Measurements from ENCODE around the gene NAGK.
"Not testable (repeated sequence)": the region's sequence is repeated elsewhere in the genome, so short reads cannot be mapped to it uniquely, and the experiment has no call there.

Gene NAGK

GRCh38 chr2:71045865-71046548, 22.4 kb upstream of the NAGK start:
- no peaks in the 10 kb centered on the region for H3K9me2 ChIP-seq (replicated peaks; ENCODE audit: low read depth, low read length)
- H3K4me3 ChIP-seq (ENCODE audit: low read length, poor library complexity, severe bottlenecking) = no peak overlapping the region
- no peak overlapping the region for H2AFZ ChIP-seq (ENCODE audit: low read length)
- H3K4me2 ChIP-seq (ENCODE audit: low read depth, low read length, poor library complexity, severe bottlenecking) = no peak overlapping the region
- H3K36me3 ChIP-seq (ENCODE audit: insufficient read depth, low read length) = no peaks in the 10 kb centered on the region
- no peaks in the 10 kb centered on the region for H3K4me1 ChIP-seq (ENCODE audit: insufficient read depth, low read length, poor library complexity, severe bottlenecking)
- no peaks in the 10 kb centered on the region for H3K79me2 ChIP-seq (ENCODE audit: insufficient read depth, low read length)
- no peaks in the 10 kb centered on the region for H3F3A ChIP-seq (ENCODE audit: low read depth)
- no peaks in the 10 kb centered on the region for H3K27me3 ChIP-seq (ENCODE audit: insufficient read depth, low read length, poor library complexity, severe bottlenecking)
- H4K20me1 ChIP-seq (ENCODE audit: insufficient read depth, low read length, poor library complexity, severe bottlenecking) = no peaks in the 10 kb centered on the region
- H3K9ac ChIP-seq (ENCODE audit: low read depth, low read length, poor library complexity, severe bottlenecking) = no peak overlapping the region
- no peaks in the 10 kb centered on the region for H3K9me3 ChIP-seq (ENCODE audit: insufficient read depth, low read depth, low read length)
- TF ChIP-seq EZH2phosphoT487 (IDR thresholded peaks at IDR 0.05; ENCODE audit: borderline replicate concordance) = no peak
- TF ChIP-seq CTCF (conservative IDR thresholded peaks at IDR 0.05; ENCODE audit: low read length) = no peak

GRCh38 chr2:71048096-71048495, 20.4 kb upstream of the NAGK start:
- Histone ChIP-seq H3K9me3 (ENCODE audit: insufficient read depth, low read depth, low read length) (no peaks in the 10 kb centered on the region), H3K4me1 (ENCODE audit: insufficient read depth, low read length, poor library complexity, severe bottlenecking) (no peaks in the 10 kb centered on the region), H3K4me3 (ENCODE audit: low read length, poor library complexity, severe bottlenecking) (no peak overlapping the region), H3K4me2 (ENCODE audit: low read depth, low read length, poor library complexity, severe bottlenecking) (no peak overlapping the region), H3F3A (ENCODE audit: low read depth) (no peaks in the 10 kb centered on the region), H2AFZ (ENCODE audit: low read length) (no peak overlapping the region), H3K9me2 (replicated peaks; ENCODE audit: low read depth, low read length) (no peaks in the 10 kb centered on the region), H3K27me3 (ENCODE audit: insufficient read depth, low read length, poor library complexity, severe bottlenecking) (no peaks in the 10 kb centered on the region), H3K79me2 (ENCODE audit: insufficient read depth, low read length) (no peaks in the 10 kb centered on the region), H4K20me1 (ENCODE audit: insufficient read depth, low read length, poor library complexity, severe bottlenecking) (no peaks in the 10 kb centered on the region), H3K36me3 (ENCODE audit: insufficient read depth, low read length) (no peaks in the 10 kb centered on the region), H3K9ac (ENCODE audit: low read depth, low read length, poor library complexity, severe bottlenecking) (no peak overlapping the region)
- no peak for TF ChIP-seq CTCF (conservative IDR thresholded peaks at IDR 0.05; ENCODE audit: low read length)
- TF ChIP-seq EZH2phosphoT487 (IDR thresholded peaks at IDR 0.05; ENCODE audit: borderline replicate concordance) = no peak

GRCh38 chr2:71049704-71050360, 18.6 kb upstream of the NAGK start:
- not testable (repeated sequence) for H4K20me1 ChIP-seq (ENCODE audit: insufficient read depth, low read length, poor library complexity, severe bottlenecking); H3K9ac ChIP-seq (ENCODE audit: low read depth, low read length, poor library complexity, severe bottlenecking); H3K4me1 ChIP-seq (ENCODE audit: insufficient read depth, low read length, poor library complexity, severe bottlenecking); H3K27me3 ChIP-seq (ENCODE audit: insufficient read depth, low read length, poor library complexity, severe bottlenecking); H3K9me2 ChIP-seq (replicated peaks; ENCODE audit: low read depth, low read length); H3K4me2 ChIP-seq (ENCODE audit: low read depth, low read length, poor library complexity, severe bottlenecking); H3F3A ChIP-seq (ENCODE audit: low read depth); H3K79me2 ChIP-seq (ENCODE audit: insufficient read depth, low read length); H2AFZ ChIP-seq (ENCODE audit: low read length); H3K4me3 ChIP-seq (ENCODE audit: low read length, poor library complexity, severe bottlenecking); H3K9me3 ChIP-seq (ENCODE audit: insufficient read depth, low read depth, low read length); H3K36me3 ChIP-seq (ENCODE audit: insufficient read depth, low read length)

- H3K9ac ChIP-seq (ENCODE audit: low read depth, low read length, poor library complexity, severe bottlenecking); H3K4me2 ChIP-seq (ENCODE audit: low read depth, low read length, poor library complexity, severe bottlenecking); H4K20me1 ChIP-seq (ENCODE audit: insufficient read depth, low read length, poor library complexity, severe bottlenecking); H3K4me1 ChIP-seq (ENCODE audit: insufficient read depth, low read length, poor library complexity, severe bottlenecking); H3K4me3 ChIP-seq (ENCODE audit: low read length, poor library complexity, severe bottlenecking); H2AFZ ChIP-seq (ENCODE audit: low read length); H3K36me3 ChIP-seq (ENCODE audit: insufficient read depth, low read length); H3K27me3 ChIP-seq (ENCODE audit: insufficient read depth, low read length, poor library complexity, severe bottlenecking); H3K9me2 ChIP-seq (replicated peaks; ENCODE audit: low read depth, low read length); H3K9me3 ChIP-seq (ENCODE audit: insufficient read depth, low read depth, low read length); H3F3A ChIP-seq (ENCODE audit: low read depth); H3K79me2 ChIP-seq (ENCODE audit: insufficient read depth, low read length): not testable (repeated sequence)
Observed at GRCh38 chr2:71055206-71055740, 13.2 kb upstream of the NAGK start.
